Stimulated activated CD4-positive, alpha-beta T cell treated with anti-CD3 and anti-CD28 coated beads, Interleukin-1b, Interleukin-23, amount 100 ng/mL, for 1 hour (primary cell): ENCODE measurements around the gene NEO1.

Source experiments
- DNase-seq, 2 donors: peaks; one replicate each; pipeline ENCODE4 v3.0.0-alpha.2; 2020; ENCODE audit warnings: low read depth in 2 of 2

The NEO1 gene

GRCh38 chr15:73354241-73354640 lies 302.0 kb downstream of the NEO1 start:
- no peak for DNase-seq
